Stomach (tissue), 9 donors: ENCODE data around the gene COL6A1. TPM values are rescaled to one million over a fixed set of nuclear protein-coding genes. Genes with fewer than 3 reads are reported as not detected.

Experiments
- DNase-seq, 2 donors: peaks; one replicate each; pipeline versions ENCODE4 v3.0.0 to v3.0.0-alpha.2; 2013 to 2019
- H3K27ac ChIP-seq, 5 donors: fragments of 200-600 bp in 4 of 5; sonication (generic) in 4 of 5; one replicate each; pipeline ENCODE4 v1.5.1; 2013 to 2019; ENCODE audit warnings: mild to moderate bottlenecking in 1 of 5, moderate library complexity in 1 of 5
- H3K27me3 ChIP-seq, 3 donors: fragments of 200-600 bp; sonication (generic); one replicate each; pipeline ENCODE4 v1.5.1; 2017 to 2019; ENCODE audit warnings: mixed run types in 1 of 3
- H3K36me3 ChIP-seq, 4 donors: fragments of 200-600 bp; sonication (generic); 1 replicate in 3 of 4; 2 replicates in 1 of 4; pipeline ENCODE4 v1.5.1; 2016 to 2019
- H3K4me1 ChIP-seq, 4 donors: fragments of 200-600 bp; sonication (generic); one replicate each; pipeline ENCODE4 v1.5.1; 2016 to 2019
- H3K4me3 ChIP-seq, 4 donors: fragments of 200-600 bp; sonication (generic) in 3 of 4; one replicate each; pipeline ENCODE4 v1.5.1; 2016 to 2019; ENCODE audit warnings: mild to moderate bottlenecking in 1 of 4
- H3K9me3 ChIP-seq, 4 donors: fragments of 200-600 bp; sonication (generic); one replicate each; pipeline ENCODE4 v1.5.1; 2016 to 2019
- CTCF ChIP-seq, 7 experiments: fragments of 450-650 bp in 4 of 7; fragments of 200-600 bp in 3 of 7; sonication (generic) in 3 of 7; IDR thresholded peaks; one replicate each; pipeline ENCODE4 v1.5.1; 2016 to 2019; ENCODE audit warnings: antibody characterized with exemption in 7 of 7, control low read depth in 2 of 7, mild to moderate bottlenecking in 1 of 7
- EP300 ChIP-seq: sonication (generic); formaldehyde crosslinking; IDR thresholded peaks from one replicate; pipeline ENCODE4 v1.6.1; 2017; ENCODE audit warnings: antibody characterized with exemption
- POLR2A ChIP-seq, 4 donors: fragments of 450-650 bp; IDR thresholded peaks; one replicate each; pipeline ENCODE4 v1.6.1; 2016; ENCODE audit warnings: antibody characterized with exemption in 4 of 4, control low read depth in 2 of 4, mild to moderate bottlenecking in 1 of 4, moderate library complexity in 1 of 4
- POLR2AphosphoS5 ChIP-seq, 3 donors: sonication (generic); formaldehyde crosslinking; IDR thresholded peaks; one replicate each; pipeline ENCODE4 v1.6.1; 2016; ENCODE audit warnings: antibody characterized with exemption in 3 of 3
- WGBS, 5 donors: extraction: QIAGEN DNeasy Blood & Tissue Kit in 3 of 5; methylation state at CpG; one replicate each; pipeline versions ENCODE4 v1.1.5 to v1.1.7; 2013 to 2018; 5-methylcytosine and 5-hydroxymethylcytosine counted together
- intact Hi-C: fragments of 100-400 bp; cut with DNase I; formaldehyde crosslinking; loops from one replicate; pipeline ENCODE4 v1.15.1; 2023; ENCODE audit warnings: low total_unique reads
- polyA plus RNA-seq, 3 donors: library from polyadenylated mRNA; stranded (reverse); fragments of 200-250 nt; gene quantifications; one replicate each; pipeline ENCODE4 v1.2.3, GENCODE V29; 2013
- total RNA-seq, 5 donors: library from RNA; depleted of rRNA; stranded (reverse); fragments of >200 nt; gene quantifications; one replicate each; pipeline versions ENCODE4 v1.1.0 to v1.2.3, GENCODE V29; 2014 to 2016
- donor health status: healthy with polysubstance abuse.
- donor health status: Bipolar disorder and iron deficiency.
- donor health status: healthy.

The COL6A1 gene
- total and polyA plus RNA-seq, 8 donors: 63.2 to 756 (median 254) TPM

- TF ChIP-seq EP300 (no peak), POLR2A (IDR thresholded peaks at IDR 0.05) (no peak), POLR2AphosphoS5 (IDR thresholded peaks at IDR 0.05) (no peak), CTCF (IDR thresholded peaks at IDR 0.05) (no peak)
- intact Hi-C loops: no loop called here
- H3K9me3 ChIP-seq: peaks cover 7 to 25% (median 18%) of the 10 kb centered on the region in 4 donors
- no peaks in the 10 kb centered on the region for H3K4me1 ChIP-seq
- WGBS, 5 donors: 77 to 92% (median 89%) methylated on average over 1 of the region's 1 CpG
- H3K27me3 ChIP-seq: no peaks in the 10 kb centered on the region
- no peak overlapping the region for H3K27ac ChIP-seq
- peaks cover 0 to 7% (median 0%) of the 10 kb centered on the region in 4 donors for H3K36me3 ChIP-seq
- no peak for DNase-seq
- H3K4me3 ChIP-seq: no peak overlapping the region
Observed at GRCh38 chr21:45938453-45938755, 43.2 kb upstream of the COL6A1 start.

- no peak for TF ChIP-seq EP300
- no peak for TF ChIP-seq POLR2A (IDR thresholded peaks at IDR 0.05)
- TF ChIP-seq POLR2AphosphoS5 (IDR thresholded peaks at IDR 0.05): no peak
- no peak for TF ChIP-seq CTCF (IDR thresholded peaks at IDR 0.05)
Observed at GRCh38 chr21:45938811-45939520, 42.6 kb upstream of the COL6A1 start.

GRCh38 chr21:45939521-45940045, 42.0 kb upstream of the COL6A1 start:
- H3K4me1 ChIP-seq: no peaks in the 10 kb centered on the region
- no peak overlapping the region for H3K4me3 ChIP-seq
- H3K36me3 ChIP-seq: peaks cover 0 to 7% (median 0%) of the 10 kb centered on the region in 4 donors
- H3K9me3 ChIP-seq: peaks cover 7 to 24% (median 17%) of the 10 kb centered on the region in 4 donors
- intact Hi-C loops: no loop called here
- H3K27ac ChIP-seq: no peak overlapping the region
- TF ChIP-seq EP300 (no peak), CTCF (IDR thresholded peaks at IDR 0.05) (no peak), POLR2A (IDR thresholded peaks at IDR 0.05) (no peak), POLR2AphosphoS5 (IDR thresholded peaks at IDR 0.05) (no peak)
- 84 to 90% (median 88%) methylated on average over 7 to 15 of the region's 15 CpGs for WGBS, 5 donors
- no peaks in the 10 kb centered on the region for H3K27me3 ChIP-seq
- no peak for DNase-seq

More at GRCh38 chr21:45938811-45939520, 42.6 kb upstream of the COL6A1 start:
- Histone ChIP-seq H3K4me1 (no peaks in the 10 kb centered on the region), H3K9me3 (peaks cover 7 to 25% (median 18%) of the 10 kb centered on the region in 4 donors), H3K27me3 (no peaks in the 10 kb centered on the region), H3K36me3 (peaks cover 0 to 7% (median 0%) of the 10 kb centered on the region in 4 donors), H3K4me3 (no peak overlapping the region), H3K27ac (no peak overlapping the region)
- WGBS, 5 donors: 85 to 90% (median 87%) methylated on average over 16 to 17 of the region's 17 CpGs
- intact Hi-C loops: no loop called here
- DNase-seq: no peak

- DNase-seq: no peak
- no peaks in the 10 kb centered on the region for H3K4me1 ChIP-seq
- intact Hi-C loops: no loop called here
- 87 to 94% (median 92%) methylated on average over 15 to 20 of the region's 20 CpGs for WGBS, 5 donors
- TF ChIP-seq CTCF (IDR thresholded peaks at IDR 0.05) (no peak), POLR2A (IDR thresholded peaks at IDR 0.05) (no peak), EP300 (no peak), POLR2AphosphoS5 (IDR thresholded peaks at IDR 0.05) (no peak)
- no peak overlapping the region for H3K4me3 ChIP-seq
- peaks cover 7 to 19% (median 14%) of the 10 kb centered on the region in 4 donors for H3K9me3 ChIP-seq
- no peaks in the 10 kb centered on the region for H3K27me3 ChIP-seq
- peaks cover 0 to 7% (median 0%) of the 10 kb centered on the region in 4 donors for H3K36me3 ChIP-seq
- no peak overlapping the region for H3K27ac ChIP-seq
Observed at GRCh38 chr21:45940091-45940490, 41.5 kb upstream of the COL6A1 start.
